HG03196 (cell line): ENCODE measurements around the gene MSI2.

Source experiments
- ATAC-seq: cut with Tn5 transposase; IDR thresholded peaks from one replicate; pipeline ENCODE4 v1.9.1; 2021; ENCODE audit not compliant: unreplicated experiment

MSI2 gene

GRCh38 chr17:57550016-57550415, 293.7 kb downstream of the MSI2 start:
- ATAC-seq = no peak

GRCh38 chr17:57550668-57551315, 294.5 kb downstream of the MSI2 start:
- ATAC-seq = no peak

GRCh38 chr17:57551321-57552079, 295.2 kb downstream of the MSI2 start:
- ATAC-seq = peak; percentile 47

DNA sequence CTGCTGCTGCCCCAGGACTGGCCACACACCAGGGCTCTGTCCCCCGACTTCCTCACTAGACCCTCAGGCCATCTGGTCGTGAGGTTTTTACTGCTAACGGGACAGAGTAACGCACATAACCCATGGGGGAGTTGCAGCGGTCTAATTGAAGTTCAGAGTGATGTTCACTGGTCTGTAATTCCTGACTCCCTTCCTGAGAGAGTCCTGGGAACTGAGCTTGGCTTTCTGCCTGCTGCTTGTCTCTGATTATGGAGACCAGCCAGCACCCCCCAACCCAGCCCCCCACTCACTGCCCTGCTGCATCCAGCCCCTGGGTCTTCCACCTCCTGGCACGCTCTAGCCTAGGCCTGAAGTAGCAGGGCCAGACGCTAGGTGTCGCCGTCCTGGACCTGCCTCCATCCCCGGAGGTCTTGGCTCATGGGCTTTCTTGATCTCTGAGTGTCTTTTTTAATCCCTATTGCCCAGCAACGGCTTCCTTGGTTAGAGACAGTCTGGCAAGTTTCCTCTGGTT, 295.8 kb downstream of the MSI2 start:
- ATAC-seq = no peak

GRCh38 chr17:57553526-57553925, 297.2 kb downstream of the MSI2 start:
- ATAC-seq = no peak

DNA sequence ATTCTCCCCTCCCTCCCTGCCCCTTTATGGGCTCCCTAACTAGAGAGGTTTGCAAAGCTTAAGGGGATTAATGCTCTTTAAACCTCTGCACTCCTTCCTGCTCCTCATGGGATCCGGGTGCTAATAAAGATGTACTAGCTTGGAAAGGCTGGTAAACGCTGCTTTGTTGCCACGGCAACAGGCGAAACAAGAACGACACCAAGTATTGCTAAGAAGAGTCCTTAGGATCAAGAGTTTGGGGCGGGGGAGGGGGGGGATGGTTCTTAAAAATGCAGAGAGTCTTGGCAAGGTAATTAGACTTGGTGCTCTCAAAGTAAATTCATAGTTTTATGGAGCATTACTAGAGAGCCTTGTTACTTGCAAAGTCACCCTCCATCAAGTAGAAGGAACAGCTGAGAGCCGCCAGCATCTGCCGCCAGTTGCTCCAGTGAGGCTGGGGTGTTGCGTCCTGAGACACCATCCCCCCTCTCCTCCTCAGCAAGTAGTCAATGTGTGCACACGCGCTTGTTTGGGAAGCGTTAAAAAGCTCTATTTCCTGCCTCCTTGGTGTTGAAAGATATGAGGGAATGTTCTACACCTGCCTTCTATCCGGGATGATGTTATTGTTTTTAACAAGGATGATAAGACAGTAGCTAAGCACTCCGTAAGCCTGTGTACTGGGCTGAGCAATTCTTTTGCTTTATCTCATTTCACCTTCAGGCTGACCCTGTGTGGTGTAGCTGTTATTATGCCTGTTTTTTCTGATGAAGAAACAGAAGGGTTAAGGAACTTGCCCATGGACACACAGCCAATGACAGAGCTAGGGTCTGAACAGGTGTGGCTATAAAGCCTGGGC, 297.9 kb downstream of the MSI2 start:
- ATAC-seq = no peak

- no peak for ATAC-seq
These were observed 298.7 kb downstream of the MSI2 start for GRCh38 chr17:57554826-57555635.

DNA sequence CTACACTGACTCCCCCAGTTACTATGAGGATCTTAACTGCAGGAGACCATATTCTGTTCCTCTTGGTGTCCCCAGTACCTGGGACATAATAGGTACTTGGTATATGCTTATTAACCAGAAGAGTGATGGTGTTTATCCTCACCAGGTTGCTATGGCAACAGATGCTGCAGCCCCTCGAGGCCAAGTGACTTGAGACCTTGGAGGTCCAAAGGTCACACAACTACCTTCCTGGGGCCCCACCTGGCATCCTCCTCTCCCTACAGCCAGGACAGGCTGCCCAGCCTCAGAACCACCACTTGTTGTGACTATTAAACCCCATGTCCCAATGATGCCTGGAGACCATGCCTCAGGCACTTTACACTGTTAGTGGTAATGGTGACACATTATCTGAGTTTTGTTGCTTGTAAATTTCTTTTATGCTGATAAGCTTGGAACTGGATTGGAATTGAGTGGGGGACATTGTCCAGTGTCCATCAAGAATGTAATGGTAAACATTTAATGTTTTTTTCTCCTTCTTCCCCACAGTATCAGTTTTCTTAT, 299.4 kb downstream of the MSI2 start:
- no peak for ATAC-seq

DNA sequence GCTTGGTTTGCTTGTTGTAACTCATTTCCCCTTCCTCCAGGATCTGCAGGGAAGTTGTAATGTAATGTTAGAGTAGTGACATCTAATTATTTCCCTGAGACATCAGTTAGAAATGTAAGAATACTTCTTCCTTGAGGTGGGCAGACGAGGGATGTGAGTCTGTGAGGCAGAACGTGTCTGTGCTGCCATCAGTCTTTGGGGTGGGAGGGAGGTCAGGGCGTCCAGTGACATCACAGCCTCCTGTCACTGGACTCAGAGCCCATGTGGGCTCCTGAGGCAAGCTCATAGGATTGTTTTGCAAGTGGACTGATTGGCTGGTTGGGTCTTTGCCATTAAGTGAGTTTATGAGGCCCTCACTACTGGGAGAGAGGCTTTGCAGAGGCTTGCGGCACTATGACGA, 300.0 kb downstream of the MSI2 start:
- ATAC-seq = no peak

DNA sequence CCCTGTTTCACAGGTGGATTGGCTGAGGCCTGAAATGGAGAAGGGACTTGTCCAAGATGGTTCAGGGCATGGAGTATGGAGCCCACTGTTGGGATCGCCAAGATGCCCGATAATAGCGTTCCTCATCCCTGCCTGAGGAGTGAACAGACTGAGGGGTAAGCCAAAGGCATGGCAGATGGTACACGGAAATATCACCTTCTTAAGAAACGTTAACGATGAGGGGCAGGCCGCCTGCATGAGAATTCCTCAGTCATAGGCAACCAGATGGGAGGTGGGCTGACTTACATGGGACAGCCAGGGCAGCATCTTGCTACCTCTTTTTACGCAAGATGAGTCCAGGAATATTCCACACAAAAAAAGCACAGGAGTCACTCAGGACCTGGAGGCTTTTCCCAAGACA, 300.7 kb downstream of the MSI2 start:
- ATAC-seq = no peak

DNA sequence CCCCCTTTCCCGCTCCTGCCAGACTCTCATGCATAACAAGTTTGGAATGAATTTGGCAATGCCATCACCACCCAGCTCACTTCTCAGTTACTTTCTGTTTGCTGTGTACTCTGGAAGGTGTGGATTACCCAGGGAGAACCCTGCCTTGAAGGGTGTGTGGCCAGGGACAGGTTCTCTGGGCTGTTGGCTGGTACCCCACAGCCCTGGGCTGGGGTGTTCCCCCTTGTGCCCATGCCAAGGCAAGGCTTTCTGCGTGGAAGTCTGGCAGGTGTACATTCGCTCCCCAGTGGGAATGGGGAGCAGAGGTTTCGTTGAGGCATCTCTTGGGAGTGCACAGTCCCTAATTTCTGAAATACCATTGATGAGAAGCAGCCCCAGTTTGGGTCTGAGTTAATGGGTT, 301.1 kb downstream of the MSI2 start:
- no peak for ATAC-seq

DNA sequence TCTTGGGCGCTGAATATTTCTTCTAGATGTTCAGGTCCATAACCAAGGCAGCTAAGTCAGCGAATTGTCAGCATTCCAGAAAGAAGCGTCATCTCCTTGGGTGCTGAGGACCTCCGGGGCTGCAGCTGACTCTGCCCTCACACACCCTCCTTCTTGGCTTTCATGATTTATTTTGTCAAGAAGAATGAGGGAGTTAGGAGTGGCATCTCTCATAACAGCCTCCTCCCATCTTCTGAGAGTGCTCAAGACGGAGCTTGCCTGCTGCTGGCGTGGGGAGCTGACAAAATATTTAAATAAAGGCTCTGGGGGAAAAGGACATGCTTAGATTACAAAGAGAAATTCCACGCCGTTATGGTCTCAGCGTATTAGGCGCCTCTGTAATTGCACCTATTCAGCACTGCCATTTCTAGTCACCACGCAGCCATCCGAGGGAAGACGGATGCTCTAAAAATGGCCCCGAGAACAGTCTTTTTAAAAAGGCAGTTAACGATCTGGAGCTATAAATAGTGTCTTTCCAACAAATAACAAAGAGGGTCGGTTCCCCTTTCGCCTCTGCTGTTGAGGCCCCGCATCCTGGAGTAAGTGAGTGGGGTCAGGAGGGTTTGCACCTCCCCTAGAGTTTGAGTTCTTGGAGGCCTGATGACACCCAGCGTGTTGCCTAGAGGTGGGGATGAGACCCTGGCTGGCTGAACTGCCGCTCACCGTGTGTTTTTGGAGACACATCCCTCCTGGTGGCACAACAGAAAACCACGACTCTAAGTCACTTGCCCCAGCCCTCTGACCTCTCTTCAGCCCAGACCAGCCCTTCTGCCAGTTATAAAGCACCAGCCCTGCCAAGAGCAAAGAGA, 301.7 kb downstream of the MSI2 start:
- no peak for ATAC-seq

GRCh38 chr17:57559226-57559625, 302.9 kb downstream of the MSI2 start:
- ATAC-seq = no peak

- no peak for ATAC-seq
These were observed 303.5 kb downstream of the MSI2 start for GRCh38 chr17:57559634-57560318.

GRCh38 chr17:57560319-57560705, 304.0 kb downstream of the MSI2 start:
- no peak for ATAC-seq

DNA sequence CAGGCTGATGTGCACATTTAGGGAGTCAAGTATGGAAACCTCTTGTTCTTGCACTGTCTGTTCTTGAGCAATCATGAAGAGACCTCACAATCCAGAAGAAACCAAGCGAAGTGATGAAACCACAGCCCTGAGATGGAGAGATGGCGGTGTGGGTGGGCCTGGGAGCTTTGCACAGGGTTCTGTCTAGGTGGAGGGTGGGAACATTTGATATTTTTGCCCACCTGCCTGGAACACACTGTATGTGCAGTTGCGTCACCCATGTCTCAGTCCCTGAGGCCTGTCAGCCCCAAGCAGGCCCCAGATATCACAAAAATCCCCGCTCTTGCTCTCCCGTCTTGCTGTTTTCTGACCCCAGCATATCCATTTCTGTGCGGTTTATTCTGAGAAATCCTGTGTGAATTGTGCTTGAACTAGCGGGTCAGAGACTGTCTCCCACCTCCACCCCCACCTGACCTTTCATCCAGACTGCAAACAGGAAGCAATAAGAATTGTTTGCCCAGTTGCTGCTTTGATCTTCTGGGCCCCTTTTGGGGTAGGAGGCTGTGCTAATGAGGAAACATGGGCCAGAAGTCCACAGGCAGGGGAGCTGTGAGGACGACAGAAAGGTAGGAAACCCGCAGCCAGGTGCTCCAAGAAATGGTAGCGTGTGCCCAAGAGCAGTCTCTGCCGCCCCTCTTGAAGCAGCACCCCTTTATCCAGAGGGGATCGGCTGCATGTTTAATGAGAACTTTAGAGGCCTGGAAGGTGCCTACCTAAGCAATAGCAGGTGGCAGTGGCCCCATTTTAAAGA, 304.9 kb downstream of the MSI2 start:
- ATAC-seq = no peak

- ATAC-seq = no peak
These were observed 305.9 kb downstream of the MSI2 start for GRCh38 chr17:57562184-57562698.

- no peak for ATAC-seq
These were observed 307.6 kb downstream of the MSI2 start for GRCh38 chr17:57563958-57564357.
